Islet of Langerhans (tissue), 1 donor: ENCODE data around the gene TTC31.
"Not testable (repeated sequence)": the region's sequence is repeated elsewhere in the genome, so short reads cannot be mapped to it uniquely, and the experiment has no call there.

Source experiments
- FAIRE-seq: peaks from one replicate; lab custom pipeline; 2011; peaks lifted over from hg19 to GRCh38; lab: Jason Lieb, UNC

The TTC31 gene

GRCh38 chr2:74457549-74458131, 25.2 kb upstream of the TTC31 start:
- FAIRE-seq: no peak

DNA sequence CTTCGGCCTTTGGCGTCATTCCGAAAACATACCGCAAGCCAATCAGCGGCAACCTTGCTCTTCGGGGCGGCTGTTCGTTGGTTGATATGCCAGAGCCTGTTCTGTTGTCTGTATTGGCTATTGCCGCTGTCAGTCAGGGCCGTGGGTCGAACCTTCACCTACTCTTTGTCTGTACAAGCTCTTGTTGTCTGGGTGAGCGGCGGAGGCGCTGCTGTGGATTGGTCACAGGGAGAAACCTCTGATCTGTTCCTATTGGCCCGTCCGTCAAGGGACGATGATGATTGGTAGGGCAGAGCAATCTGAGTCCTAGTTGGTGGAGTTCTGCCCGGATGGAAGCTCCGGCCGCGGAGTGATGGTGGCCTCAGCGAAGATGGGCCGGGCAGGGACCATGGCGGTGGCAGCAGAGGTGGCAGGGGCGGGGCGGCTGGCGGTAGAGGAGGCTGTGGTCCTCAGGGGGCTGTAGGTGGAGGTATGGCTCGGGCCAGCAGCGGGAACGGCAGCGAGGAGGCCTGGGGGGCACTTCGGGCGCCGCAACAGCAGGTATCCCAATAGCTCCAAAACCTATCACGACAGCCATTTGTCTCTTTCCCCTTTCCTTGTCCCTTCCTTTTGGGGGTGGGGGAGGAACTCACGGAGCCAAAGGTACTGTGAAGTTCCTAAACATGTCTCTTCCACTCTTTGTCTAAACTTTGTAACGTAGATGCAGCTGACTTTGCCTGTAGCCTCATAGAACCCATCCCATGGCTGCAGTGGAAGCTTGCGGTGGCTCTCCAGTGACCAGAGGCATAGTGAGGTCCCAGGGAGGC, 24.5 kb upstream of the TTC31 start, which contains the start of gene WBP1:
Gene WBP1 (plus strand): TSS at position 307 of the 806 bp plus-strand sequence. CDS start 165 bp downstream, at position 472.
- peak; percentile 96 for FAIRE-seq

GRCh38 chr2:74458938-74459363, 23.9 kb upstream of the TTC31 start:
- FAIRE-seq: no peak

DNA sequence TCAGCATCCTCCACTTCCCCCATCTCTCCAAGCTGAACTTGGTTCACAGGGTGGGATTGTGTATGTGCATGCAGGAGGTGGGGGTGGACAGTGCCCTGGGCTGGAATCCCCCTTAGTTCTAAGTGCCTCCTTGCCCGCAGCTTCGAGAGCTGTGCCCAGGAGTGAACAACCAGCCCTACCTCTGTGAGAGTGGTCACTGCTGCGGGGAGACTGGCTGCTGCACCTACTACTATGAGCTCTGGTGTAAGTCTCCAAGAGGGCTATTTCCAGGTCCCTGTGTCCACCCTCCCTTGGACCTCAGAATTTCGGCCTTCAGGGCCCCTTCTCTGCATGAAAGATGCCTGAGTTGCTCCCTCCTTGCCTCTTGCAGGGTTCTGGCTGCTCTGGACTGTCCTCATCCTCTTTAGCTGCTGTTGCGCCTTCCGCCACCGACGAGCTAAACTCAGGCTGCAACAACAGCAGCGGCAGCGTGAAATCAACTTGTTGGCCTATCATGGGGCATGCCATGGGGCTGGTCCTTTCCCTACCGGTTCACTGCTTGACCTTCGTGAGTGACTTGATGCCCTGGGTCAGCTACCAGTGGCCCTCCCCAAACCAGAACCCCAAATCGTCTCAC, 23.3 kb upstream of the TTC31 start:
- FAIRE-seq: not testable (repeated sequence)

DNA sequence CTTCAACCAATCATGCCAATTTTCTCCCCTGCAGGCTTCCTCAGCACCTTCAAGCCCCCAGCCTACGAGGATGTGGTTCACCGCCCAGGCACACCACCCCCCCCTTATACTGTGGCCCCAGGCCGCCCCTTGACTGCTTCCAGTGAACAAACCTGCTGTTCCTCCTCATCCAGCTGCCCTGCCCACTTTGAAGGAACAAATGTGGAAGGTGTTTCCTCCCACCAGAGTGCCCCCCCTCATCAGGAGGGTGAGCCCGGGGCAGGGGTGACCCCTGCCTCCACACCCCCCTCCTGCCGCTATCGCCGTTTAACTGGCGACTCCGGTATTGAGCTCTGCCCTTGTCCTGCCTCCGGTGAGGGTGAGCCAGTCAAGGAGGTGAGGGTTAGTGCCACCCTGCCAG, 22.7 kb upstream of the TTC31 start:
- FAIRE-seq: not testable (repeated sequence)

- no peak for FAIRE-seq
Observed at GRCh38 chr2:74461187-74462053, 21.5 kb upstream of the TTC31 start.

DNA sequence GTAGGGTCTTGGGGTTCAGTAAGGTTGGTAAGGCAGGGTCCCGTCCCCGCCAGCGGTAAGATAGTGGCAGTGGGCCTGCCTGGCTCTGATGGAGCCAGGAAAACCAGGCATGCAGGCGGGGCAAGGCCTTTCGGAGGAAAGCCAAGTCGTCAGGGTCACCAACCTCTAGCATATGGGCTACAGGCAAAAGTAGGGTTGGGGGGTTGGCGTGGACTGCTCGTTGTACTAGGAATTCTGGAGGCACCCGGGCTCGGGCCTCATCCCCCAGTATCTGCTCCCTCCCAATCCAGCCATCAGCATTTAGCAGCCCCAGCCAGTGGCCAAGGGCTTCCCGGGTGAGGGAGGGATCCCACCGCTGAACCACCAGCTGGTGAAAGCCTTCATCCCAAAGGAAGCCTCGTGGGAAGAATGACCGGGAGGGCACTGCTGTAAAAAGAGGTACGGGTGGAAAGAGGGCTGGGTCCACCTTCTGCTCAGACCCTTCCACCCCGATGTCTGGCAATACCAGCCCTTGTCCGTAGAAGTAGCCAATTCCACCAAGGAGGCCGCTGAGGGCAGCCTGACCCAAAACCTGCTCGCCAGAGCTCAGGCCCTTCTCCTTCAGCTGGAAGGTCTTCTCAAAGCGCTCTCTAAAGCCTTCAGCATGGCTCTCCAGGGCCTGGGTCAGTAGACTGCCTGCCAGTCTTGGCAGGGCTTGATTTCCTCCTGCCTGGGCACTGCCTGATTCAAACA, 20.7 kb upstream of the TTC31 start:
- no peak for FAIRE-seq

DNA sequence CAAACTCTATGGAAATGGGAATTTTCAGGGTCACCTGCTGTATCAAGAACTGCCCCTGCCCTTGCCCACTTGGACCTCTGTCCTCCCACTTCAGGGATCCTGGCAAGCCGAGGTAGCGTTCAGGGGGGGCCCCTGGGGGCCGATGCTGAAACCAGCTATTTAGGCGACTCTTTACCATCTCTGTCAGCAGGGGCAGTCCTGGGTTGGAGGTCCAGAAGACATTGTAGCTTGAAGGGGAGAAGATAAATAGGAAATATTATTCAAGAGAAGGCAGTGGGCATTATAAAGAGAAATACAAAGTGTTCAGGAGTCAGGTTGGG, 20.1 kb upstream of the TTC31 start:
- no peak for FAIRE-seq

DNA sequence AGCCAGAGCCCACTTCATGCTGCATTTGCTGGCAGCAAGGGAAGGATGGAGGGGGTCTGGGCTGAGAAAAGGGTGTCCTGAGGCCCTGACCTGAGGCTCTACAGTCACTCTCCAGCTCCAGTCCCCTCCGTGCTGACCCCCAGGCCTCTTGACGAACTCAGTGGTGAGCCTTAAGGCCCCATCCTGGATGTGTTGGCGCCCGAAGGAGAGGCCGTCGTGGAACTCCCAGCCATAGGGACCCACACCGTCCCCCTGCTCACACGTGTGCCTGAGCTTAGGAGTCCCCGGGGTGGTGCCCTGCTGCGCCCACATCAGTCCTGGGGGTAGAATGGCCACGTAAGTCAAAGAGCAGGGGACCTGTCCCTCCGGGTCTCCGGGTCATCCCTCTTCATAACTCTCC, 18.5 kb upstream of the TTC31 start:
- no peak for FAIRE-seq

- not testable (repeated sequence) for FAIRE-seq
Observed at GRCh38 chr2:74470742-74471141, 12.1 kb upstream of the TTC31 start.

DNA sequence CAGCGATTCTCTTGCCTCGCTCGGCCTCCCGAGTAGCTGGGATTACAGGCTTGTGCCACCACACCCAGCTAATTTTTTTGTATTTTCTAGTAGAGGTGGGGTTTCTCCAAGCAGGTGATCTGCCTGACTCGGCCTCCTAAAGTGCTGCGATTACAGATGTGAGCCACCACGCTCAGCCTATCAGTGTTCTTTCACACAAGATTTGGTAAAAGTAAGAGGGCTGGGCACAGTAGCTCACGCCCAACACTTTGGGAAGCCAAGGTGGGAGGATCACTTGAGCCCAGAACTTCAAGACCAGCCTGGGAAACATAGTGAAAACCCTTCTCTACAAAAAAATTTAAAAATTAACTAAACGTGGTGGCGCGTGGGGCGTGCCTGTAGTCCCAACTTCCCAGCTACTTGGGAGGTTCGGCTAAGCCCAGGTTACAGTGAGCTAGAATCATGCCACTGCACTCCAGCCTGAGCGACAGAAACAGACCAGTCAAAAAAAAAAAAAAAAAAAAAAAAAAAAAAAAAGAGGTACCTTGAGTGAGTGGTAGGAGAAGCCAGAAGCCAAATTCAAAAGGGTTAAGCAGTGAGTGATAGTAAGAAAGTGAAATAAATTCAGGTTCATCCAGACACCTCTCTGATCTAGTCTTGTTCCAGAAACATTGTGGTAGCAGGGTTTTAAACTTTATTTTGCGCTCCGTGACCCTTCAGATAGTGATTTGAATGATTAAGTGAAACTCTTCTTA, 11.4 kb upstream of the TTC31 start:
- no peak for FAIRE-seq

- FAIRE-seq: no peak
Observed at GRCh38 chr2:74472086-74472944, 10.6 kb upstream of the TTC31 start, which contains the start of gene MRPL53. Gene MRPL53, minus strand, starts transcription at chr2:74472680. Its CDS starts 20 bp downstream, at chr2:74472660.

DNA sequence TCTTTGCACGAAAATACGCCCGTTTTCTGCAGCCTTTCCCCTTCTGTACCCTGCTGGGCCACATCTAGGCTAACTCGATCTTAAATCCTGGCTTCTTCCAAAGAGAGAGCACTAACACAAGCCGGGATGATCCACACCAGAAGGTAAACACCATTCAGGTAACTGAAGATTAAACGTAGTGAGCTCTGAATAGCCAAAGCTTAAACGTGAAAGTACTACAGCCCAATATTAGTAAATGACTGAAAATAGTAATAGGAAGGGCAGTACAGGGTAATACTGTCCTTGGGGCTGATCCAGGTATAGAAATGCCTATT, 10.0 kb upstream of the TTC31 start:
- FAIRE-seq: no peak

DNA sequence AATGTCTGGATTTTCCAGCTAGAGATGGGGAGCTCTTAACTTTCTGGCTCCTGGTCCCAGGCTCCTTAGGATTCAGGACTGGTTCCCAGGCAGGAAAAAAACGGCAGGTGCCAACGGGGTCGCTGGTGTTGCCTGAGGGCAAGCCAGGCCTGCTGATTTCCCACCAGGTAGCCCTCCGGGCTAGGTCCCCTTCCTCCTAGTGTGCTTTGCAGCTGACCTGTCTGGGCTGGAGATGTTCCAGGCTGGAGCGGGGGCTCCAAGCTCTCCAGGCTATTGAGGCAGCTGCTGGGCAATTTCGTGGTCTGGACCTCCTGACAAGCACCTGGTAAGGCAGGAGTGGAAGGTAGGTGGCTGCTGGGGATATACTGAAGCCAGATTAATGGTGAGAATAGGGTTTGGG, 8.4 kb upstream of the TTC31 start:
- FAIRE-seq: no peak

- FAIRE-seq: no peak
Observed at GRCh38 chr2:74474899-74475298, 8.0 kb upstream of the TTC31 start.

DNA sequence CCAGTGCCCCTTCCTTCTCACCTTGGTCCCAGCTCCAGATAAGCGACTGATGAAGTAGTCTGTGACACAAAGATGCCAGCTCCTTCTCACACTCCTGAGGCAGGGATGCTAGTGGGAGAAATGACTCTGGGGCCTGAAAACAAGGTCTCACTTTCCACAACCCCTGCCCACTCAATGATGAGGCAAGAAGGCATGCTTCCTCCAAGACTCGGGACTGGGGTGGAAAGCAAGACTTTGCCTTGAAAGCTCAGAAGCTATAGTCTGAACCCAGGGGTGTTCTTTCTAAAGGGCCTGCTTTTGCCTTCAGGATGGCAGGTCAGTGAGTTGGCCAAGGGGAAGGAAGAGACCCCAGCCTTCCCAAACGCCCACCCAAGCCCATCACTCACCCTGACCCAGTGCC, 1.4 kb upstream of the TTC31 start:
- no peak for FAIRE-seq

DNA sequence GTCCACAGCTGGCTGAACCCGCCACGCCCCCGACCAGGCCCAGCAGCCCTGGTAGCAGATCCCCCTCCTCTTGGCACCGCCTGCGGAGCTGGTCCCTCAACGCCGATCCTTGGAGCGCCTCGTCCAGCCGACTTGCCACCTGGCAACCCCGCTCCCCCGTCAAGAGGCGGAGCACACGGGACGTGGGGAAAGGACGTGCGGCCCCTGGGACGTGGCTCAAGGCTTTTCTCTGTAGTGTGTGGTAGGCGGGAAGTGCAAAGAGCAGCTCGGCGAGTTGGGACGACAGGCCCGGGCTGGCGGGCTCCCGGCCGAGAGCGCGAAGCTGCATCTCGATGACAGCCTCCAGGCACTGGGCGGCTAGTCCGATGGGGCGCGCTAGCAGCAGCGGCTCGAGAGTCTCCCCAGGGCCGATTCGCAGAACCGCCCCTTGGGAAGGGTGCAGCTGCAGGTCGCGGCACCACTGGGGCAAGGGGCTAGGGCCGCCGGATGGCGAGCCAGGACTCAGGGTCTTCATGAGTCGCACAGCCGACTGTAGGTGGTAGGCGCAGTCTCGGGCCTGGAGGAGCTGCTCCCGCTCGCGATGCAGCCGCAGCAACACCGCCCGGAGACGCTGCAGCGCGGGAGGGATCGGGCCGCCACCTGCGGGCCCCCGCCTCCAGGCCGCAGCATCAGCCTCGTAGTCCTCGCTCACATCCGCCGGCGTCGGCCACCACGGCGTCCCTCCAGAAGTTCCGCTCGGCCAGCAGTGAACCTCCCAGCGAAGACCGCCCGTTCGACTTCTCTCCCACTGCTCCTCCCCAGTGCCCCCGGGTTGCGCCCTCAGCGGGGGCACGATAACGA, 700 bp upstream of the TTC31 start:
- FAIRE-seq: no peak

DNA sequence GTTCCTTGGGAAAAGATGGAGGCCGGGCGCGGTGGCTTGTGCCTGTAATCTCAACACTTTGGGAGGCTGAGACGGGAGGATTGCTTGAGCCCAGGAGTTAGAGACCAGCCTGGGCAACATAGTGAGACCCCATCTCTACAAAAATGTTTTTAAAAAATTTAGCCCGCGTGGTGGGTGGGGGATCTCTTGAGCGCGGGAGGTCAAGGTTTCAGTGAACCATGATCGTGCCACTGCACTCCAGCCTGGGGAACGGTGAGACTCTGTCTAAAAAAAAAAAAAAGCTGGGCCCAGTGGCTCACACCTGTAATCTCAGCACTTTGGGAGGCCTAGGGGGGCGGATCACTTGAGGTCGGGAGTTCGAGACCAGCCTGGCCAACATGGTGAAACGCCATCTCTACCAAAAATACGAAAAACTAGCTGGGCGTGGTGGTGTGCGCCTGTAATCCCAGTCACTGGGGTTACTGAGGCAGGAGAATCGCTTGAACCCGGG, 839 bp downstream of the TTC31 start:
- FAIRE-seq: not testable (repeated sequence)

- no peak for FAIRE-seq
Observed at GRCh38 chr2:74486141-74486540, 3.3 kb downstream of the TTC31 start.
